Omental fat pad (tissue), 4 donors: Measurements from ENCODE around the gene ADO. TPM values are rescaled to one million over a fixed set of nuclear protein-coding genes. Genes with fewer than 3 reads are reported as not detected.

Source experiments
- ATAC-seq: fragments of 150-250 bp; one replicate; pipeline ENCODE4 v1.9.1; 2016; ENCODE audit warnings: mild to moderate bottlenecking, moderate library complexity; ENCODE audit not compliant: low FRiP score
- DNase-seq: peaks from one replicate; pipeline ENCODE4 v3.0.0-alpha.2; 2019; ENCODE audit warnings: low spot score
- CTCF ChIP-seq, 3 donors: fragments of 450-650 bp; IDR thresholded peaks; one replicate each; pipeline ENCODE4 v1.5.1; 2016 to 2017; ENCODE audit warnings: antibody characterized with exemption in 3 of 3, mild to moderate bottlenecking in 3 of 3, moderate library complexity in 2 of 3
- total RNA-seq, 4 donors: library from RNA; depleted of rRNA; stranded (reverse); fragments of >200 nt; gene quantifications; one replicate each; pipeline ENCODE4 v1.1.0, GENCODE V29; 2016

The ADO gene
- 10 to 100 TPM; 16.6 to 28.5 (median 20.6) TPM for total RNA-seq

- peak; percentile 95 for ATAC-seq
- DNase-seq: peak; percentile 37
- TF ChIP-seq CTCF (IDR thresholded peaks at IDR 0.05): no peak
Measured at GRCh38 chr10:62804356-62805230, at the start of gene ADO. TSS of gene ADO (plus strand) at chr10:62804720. CDS start at chr10:62805060, 340 bp downstream.

DNA sequence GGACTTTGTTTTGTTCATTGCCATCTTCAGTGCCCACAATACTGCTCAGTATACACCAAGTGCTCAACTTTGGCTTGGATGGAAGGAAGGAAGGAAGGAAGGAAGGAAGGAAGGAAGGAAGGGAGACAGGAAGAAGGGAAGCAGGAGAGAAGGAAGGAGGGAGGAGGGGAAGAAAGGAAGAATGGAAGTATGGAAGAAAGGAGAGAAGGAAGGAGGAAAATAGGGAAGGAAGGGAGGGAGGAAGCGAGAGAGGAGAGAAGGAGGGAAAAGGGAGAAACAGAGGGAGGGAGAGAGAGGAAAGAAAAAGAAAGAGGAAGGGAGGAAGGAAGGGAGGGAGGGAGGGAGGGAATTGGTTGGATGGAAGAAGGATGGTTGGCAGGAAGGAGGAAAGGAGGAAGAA is 49.6 kb upstream of the ADO start:
- no peak for TF ChIP-seq CTCF (IDR thresholded peaks at IDR 0.05)
- DNase-seq: no peak
- ATAC-seq: no peak

DNA sequence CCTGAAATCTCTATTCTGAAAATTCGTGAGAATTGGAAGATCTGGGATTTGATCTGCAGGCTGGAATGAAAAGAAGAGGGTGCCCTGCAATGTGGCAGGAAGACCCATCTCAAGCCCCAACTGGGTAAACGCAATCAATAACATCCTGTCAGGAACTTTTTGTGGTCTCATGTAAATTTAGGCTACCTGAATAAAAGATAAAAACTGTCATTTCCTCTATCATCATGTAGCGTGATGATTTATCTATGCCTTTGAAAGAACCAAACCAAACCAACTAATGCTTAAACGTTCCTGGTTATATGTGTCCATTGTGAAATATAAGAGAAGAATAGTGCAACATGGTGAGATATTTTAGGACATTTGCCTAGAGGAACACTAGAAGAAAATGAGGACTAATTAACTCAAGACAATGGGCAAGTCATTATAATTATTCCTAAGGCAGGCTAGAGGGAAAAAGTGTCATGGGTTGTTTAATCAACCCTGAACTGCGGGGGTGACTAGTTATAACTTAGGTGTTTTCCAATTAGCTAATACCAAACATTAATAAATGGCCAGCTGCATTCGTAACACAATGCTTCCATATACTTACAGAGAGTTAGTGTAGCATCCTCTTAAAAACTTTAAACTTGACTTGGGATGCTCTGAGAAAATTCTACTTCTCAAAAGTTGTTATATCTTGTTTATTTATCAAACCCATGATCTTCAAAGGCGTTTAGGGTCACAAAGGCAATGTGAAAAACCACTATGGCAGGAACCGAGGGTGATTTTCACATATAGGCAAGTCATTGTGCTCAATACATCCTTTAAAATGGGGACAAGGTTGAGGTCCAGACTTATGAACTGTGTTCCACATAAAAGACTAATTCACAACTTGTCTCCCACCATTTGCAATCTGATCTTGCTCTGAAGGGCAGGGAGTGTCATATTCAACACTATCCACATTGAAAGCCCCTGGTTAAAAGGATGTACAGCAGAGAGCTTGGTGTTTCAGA is 48.6 kb upstream of the ADO start:
- no peak for TF ChIP-seq CTCF (IDR thresholded peaks at IDR 0.05)

DNA sequence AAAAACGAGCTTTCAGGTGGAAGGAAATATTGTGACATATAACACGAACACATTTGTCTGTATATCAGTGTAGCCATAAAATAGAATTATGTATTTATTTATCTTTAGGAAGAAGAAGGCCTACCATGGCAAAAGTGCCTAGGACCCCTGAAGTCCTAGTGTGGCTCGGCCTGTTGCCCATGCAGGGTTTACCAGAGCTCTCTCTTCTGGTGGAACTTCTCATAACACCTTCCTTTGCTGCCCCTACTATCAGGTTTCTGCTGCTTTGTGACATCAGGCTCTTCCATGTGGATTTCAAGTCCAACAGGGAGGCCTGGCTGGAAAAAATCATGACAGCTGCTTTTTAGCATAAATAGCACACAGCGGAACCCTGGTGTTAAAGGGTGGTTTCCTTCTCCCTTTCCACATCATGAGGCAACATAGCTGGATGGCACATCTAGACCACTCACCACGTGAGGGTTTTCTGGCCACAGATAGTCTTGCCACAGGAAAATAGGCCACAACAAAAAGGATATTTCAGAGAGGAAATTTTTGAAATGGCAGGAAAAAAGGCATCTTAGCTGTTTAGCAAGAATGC is 44.8 kb upstream of the ADO start:
- TF ChIP-seq CTCF (IDR thresholded peaks at IDR 0.05): no peak
- DNase-seq (no peak), ATAC-seq (no peak)

More for the DNA sequence above, 48.6 kb upstream of the ADO start:
- DNase-seq (no peak), ATAC-seq (no peak)

DNA sequence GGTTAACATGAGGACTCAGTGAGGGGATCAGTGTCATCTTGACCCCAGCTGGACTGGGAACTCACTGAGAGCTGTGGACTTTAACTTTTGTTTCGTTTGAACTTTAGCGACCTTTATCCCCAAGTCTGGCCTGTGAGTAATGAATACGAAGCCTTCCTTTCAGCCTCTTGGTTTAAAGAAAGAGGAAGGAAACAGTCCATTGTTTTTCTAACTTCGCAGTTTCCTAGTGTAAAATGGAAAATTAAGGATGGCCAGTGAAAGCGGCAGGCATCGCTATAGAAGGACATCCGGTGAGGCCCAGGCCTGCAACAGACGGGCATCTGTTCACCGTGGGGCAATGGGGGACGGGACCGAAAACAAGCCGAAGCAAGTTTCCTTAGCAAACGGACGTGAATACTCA is 44.1 kb upstream of the ADO start:
- no peak for DNase-seq
- ATAC-seq: no peak
- no peak for TF ChIP-seq CTCF (IDR thresholded peaks at IDR 0.05)

- no peak for ATAC-seq
- DNase-seq: no peak
- no peak for TF ChIP-seq CTCF (IDR thresholded peaks at IDR 0.05)
Measured at GRCh38 chr10:62761115-62761514, 43.4 kb upstream of the ADO start.
